ENCODE data around the gene PLEKHA7. TPM values are rescaled to one million over a fixed set of nuclear protein-coding genes. Genes with fewer than 3 reads are reported as not detected.

PLEKHA7 gene
- total RNA-seq, 4 donors from 2014 or later = 0.72 to 3.6 (median 2.2) TPM

DNA sequence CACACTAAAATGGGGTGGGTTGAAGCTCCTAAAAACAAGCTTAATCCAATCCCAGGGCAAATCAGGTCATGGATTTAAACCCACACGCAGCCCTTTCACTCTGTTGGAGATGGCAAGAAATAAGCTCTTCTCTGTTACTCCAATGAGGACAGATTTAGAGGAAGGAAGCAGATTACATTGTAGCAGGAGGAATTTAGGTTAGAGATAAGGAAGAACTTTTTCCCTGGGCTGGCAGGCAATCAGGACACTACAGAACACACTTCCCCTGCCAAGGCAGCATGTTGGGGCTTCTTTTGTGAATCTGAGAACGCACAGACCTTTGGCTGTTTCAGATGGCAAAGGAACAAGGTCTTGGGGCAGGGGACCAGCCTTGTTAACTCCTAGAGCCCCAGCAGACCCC lies 229.5 kb downstream of the PLEKHA7 start:
- H3K27ac ChIP-seq = no peak overlapping the region
- in situ Hi-C loops (cut with MboI; ENCODE audit: low sequenced_read_pairs in 4 of 4) = no loop called here
- DNase-seq = no peak

DNA sequence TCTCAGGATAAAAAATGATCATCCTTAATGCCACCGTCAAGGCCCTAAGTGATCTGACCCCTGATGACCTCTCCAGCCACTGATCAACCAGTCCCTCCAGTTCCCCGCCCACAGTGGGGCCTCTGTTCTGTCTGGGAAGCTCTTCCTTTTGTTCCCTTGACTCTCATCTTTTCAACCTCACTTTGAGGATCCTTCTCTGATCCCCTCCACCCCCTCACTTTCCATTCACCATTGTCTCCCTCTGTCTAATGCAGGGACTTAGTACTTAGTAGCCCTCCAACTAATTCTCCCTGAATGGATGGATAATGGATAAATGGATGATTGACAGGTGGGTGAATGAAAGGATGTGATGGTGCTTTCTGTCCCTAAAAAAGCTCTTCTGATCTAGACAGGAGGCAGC lies 230.1 kb downstream of the PLEKHA7 start:
- DNase-seq (no peak), ATAC-seq (no peak)
- in situ Hi-C loops (cut with MboI; ENCODE audit: low sequenced_read_pairs in 4 of 4) (no loop called here), intact Hi-C loops (cut with DNase I; ENCODE audit: low total_unique reads) (loop anchor here (2.0 kb wide), 2 partner anchors 37 to 97 kb away; no protein-coding TSS in a partner anchor)
- Histone ChIP-seq H3K9me3 (no peaks in the 10 kb centered on the region), H3K4me1 (peaks cover 3% of the 10 kb centered on the region in 2 donors), H3K36me3 (no peaks in the 10 kb centered on the region), H3K4me3 (no peak overlapping the region), H3K27me3 (no peaks in the 10 kb centered on the region), H3K27ac (no peak overlapping the region)
- TF ChIP-seq CTCF (IDR thresholded peaks at IDR 0.05 in 4 of 5, conservative IDR thresholded peaks at IDR 0.05 in 1 of 5) (no peak), POLR2A (IDR thresholded peaks at IDR 0.05) (no peak)

More for the DNA sequence above, 229.5 kb downstream of the PLEKHA7 start:
- intact Hi-C loops (cut with DNase I; ENCODE audit: low total_unique reads) = loop anchor here (2.0 kb wide), 2 partner anchors 36 to 96 kb away; no protein-coding TSS in a partner anchor
- TF ChIP-seq CTCF (IDR thresholded peaks at IDR 0.05 in 4 of 5, conservative IDR thresholded peaks at IDR 0.05 in 1 of 5) (no peak), POLR2A (IDR thresholded peaks at IDR 0.05) (no peak)
- H3K9me3 ChIP-seq = no peaks in the 10 kb centered on the region
- no peak overlapping the region for H3K4me3 ChIP-seq
- peaks cover 3% of the 10 kb centered on the region in 2 donors for H3K4me1 ChIP-seq
- no peaks in the 10 kb centered on the region for H3K27me3 ChIP-seq
- H3K36me3 ChIP-seq = no peaks in the 10 kb centered on the region
- no peak for ATAC-seq

GRCh38 chr11:16783321-16783801 lies 230.9 kb downstream of the PLEKHA7 start:
- TF ChIP-seq POLR2A (IDR thresholded peaks at IDR 0.05) (no peak), CTCF (IDR thresholded peaks at IDR 0.05 in 4 of 5, conservative IDR thresholded peaks at IDR 0.05 in 1 of 5) (no peak)
- no peaks in the 10 kb centered on the region for H3K36me3 ChIP-seq
- no peak for ATAC-seq
- peaks cover 3% of the 10 kb centered on the region in 2 donors for H3K4me1 ChIP-seq
- in situ Hi-C loops (cut with MboI; ENCODE audit: low sequenced_read_pairs in 4 of 4) = no loop called here
- DNase-seq = no peak
- no peaks in the 10 kb centered on the region for H3K9me3 ChIP-seq
- H3K4me3 ChIP-seq = no peak overlapping the region
- intact Hi-C loops (cut with DNase I; ENCODE audit: low total_unique reads) = no loop called here
- no peaks in the 10 kb centered on the region for H3K27me3 ChIP-seq
- H3K27ac ChIP-seq = no peak overlapping the region

DNA sequence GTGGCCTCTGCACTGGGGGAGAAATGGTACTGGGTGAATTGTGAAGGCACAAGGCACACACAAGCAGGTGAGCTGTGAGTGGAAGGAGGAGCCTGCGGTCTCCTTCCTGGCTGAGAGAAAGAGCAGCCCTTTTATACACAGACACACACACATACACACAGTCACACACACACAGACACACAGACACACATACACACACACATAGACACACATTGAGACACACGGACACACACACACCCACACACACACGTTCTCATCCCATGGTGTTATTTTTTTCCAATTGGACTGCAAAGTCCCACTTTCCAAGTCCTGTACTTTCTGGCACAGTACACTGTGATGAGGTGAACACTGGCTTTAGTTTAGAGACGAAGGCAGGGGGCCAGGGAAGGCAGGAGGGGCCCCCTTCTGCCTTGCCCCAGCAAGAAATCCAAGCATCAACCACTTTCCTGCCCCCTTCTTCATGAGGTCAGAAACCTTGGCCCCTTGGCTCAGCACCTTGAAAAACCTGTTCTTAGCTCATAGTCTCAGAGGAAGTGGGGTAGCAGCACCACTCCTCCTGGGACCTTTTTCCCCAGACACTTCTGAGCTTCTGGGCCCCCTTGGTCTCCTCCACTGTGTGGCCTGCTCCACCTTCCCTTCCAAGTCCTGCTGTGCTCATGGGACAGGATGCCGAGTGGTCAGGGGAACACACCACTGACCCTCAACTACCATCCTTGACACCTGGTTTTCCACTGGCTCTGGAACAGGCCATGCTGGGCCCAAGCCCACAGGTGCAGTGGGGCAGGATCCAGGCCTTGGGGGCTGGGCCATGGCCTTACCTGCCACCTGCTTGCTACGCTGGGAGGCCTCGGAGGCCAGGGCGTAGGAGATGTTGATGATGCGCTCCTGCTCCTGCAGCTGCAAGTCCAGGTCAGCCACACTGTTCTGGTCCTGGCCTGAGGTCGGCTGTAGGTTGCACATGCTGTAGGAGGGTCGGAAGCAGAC lies 232.0 kb downstream of the PLEKHA7 start:
- H3K36me3 ChIP-seq = no peaks in the 10 kb centered on the region
- no peak for DNase-seq
- H3K4me3 ChIP-seq = no peak overlapping the region
- ATAC-seq = no peak
- intact Hi-C loops (cut with DNase I; ENCODE audit: low total_unique reads) = no loop called here
- peaks cover 0 to 3% of the 10 kb centered on the region in 2 donors for H3K4me1 ChIP-seq
- H3K9me3 ChIP-seq = no peaks in the 10 kb centered on the region
- TF ChIP-seq CTCF (IDR thresholded peaks at IDR 0.05 in 4 of 5, conservative IDR thresholded peaks at IDR 0.05 in 1 of 5) (no peak), POLR2A (IDR thresholded peaks at IDR 0.05) (no peak)
- H3K27me3 ChIP-seq = no peaks in the 10 kb centered on the region
- in situ Hi-C loops (cut with MboI; ENCODE audit: low sequenced_read_pairs in 4 of 4) = no loop called here
- H3K27ac ChIP-seq = no peak overlapping the region
